Spleen (tissue), 11 donors: ENCODE results near the gene ARL2BP. TPM values are rescaled to one million over a fixed set of nuclear protein-coding genes. Genes with fewer than 3 reads are reported as not detected.

Experiments
- DNase-seq: peaks from one replicate; pipeline ENCODE4 v3.0.0-alpha.2; 2020
- H3K27ac ChIP-seq, 8 donors: fragments of 200-600 bp; sonication (generic) in 7 of 8; 1 replicate in 4 of 8; 2 replicates in 4 of 8; pipeline versions ENCODE4 v1.5.0 to v1.8.0; 2016 to 2021; ENCODE audit warnings: inconsistent platforms in 4 of 8, mild to moderate bottlenecking in 4 of 8, moderate library complexity in 1 of 8
- H3K27me3 ChIP-seq, 7 donors: fragments of 200-600 bp; sonication (generic) in 6 of 7; replicated peaks in 1 of 7; 1 replicate in 4 of 7; 2 replicates in 3 of 7; pipeline versions ENCODE4 v1.5.0 to v1.8.0; 2016 to 2021; ENCODE audit warnings: inconsistent platforms in 3 of 7, mild to moderate bottlenecking in 1 of 7
- H3K36me3 ChIP-seq, 6 donors: fragments of 200-600 bp; sonication (generic) in 5 of 6; 1 replicate in 4 of 6; 2 replicates in 2 of 6; pipeline versions ENCODE4 v1.5.0 to v1.8.0; 2016 to 2021; ENCODE audit warnings: inconsistent platforms in 2 of 6
- H3K4me1 ChIP-seq, 6 donors: fragments of 200-600 bp; sonication (generic) in 5 of 6; 1 replicate in 3 of 6; 2 replicates in 3 of 6; pipeline versions ENCODE4 v1.5.0 to v1.8.0; 2016 to 2021; ENCODE audit warnings: inconsistent platforms in 3 of 6
- H3K4me3 ChIP-seq, 8 donors: fragments of 200-600 bp; sonication (generic) in 7 of 8; 1 replicate in 4 of 8; 2 replicates in 4 of 8; pipeline versions ENCODE4 v1.5.0 to v1.8.0; 2016 to 2021; ENCODE audit warnings: inconsistent platforms in 4 of 8, mild to moderate bottlenecking in 4 of 8, moderate library complexity in 2 of 8
- H3K9me3 ChIP-seq, 8 donors: fragments of 200-600 bp; sonication (generic) in 7 of 8; 1 replicate in 4 of 8; 2 replicates in 4 of 8; pipeline versions ENCODE4 v1.5.0 to v1.8.0; 2016 to 2021; ENCODE audit warnings: inconsistent platforms in 4 of 8
- POLR2A ChIP-seq, 3 donors: fragments of 450-650 bp; IDR thresholded peaks; one replicate each; pipeline ENCODE4 v1.5.1; 2017; ENCODE audit warnings: antibody characterized with exemption in 3 of 3, mild to moderate bottlenecking in 1 of 3
- POLR2AphosphoS5 ChIP-seq, 3 donors: sonication (generic); formaldehyde crosslinking; IDR thresholded peaks; one replicate each; pipeline ENCODE4 v1.5.1; 2017; ENCODE audit warnings: antibody characterized with exemption in 3 of 3
- WGBS, 5 donors: extraction: QIAGEN DNeasy Blood & Tissue Kit in 3 of 5; methylation state at CpG; one replicate each; pipeline versions ENCODE4 v1.1.5 to v1.1.7; 2013 to 2018; 5-methylcytosine and 5-hydroxymethylcytosine counted together
- intact Hi-C: fragments of 100-400 bp; cut with DNase I; formaldehyde crosslinking; loops from one replicate; pipeline ENCODE4 v1.15.0; 2023; ENCODE audit warnings: low total_unique reads
- polyA plus RNA-seq, 3 donors: library from polyadenylated mRNA; stranded (reverse); fragments of 200-250 nt; gene quantifications; one replicate each; pipeline ENCODE4 v1.2.1, GENCODE V29; 2013
- total RNA-seq, 7 donors: library from RNA; depleted of rRNA in 3 of 7; stranded (reverse); fragments of >200 nt in 3 of 7; fragmentation: NEBNext Ultra II Directional in 4 of 7; extraction: Animal tissue kit (Norgen Biotek cat#: 25700) in 4 of 7; gene quantifications; one replicate each; pipeline versions ENCODE4 v1.1.0 to v1.2.1, GENCODE V29; 2016 to 2021
- TF ChIP-seq, protein P1 (sequence below), 11 experiments: fragments of 200-600 bp in 7 of 11; fragments of 450-650 bp in 4 of 11; sonication (generic) in 4 of 11; IDR thresholded peaks in 8 of 11; conservative IDR thresholded peaks in 3 of 11; 1 replicate in 7 of 11; 2 replicates in 4 of 11; pipeline versions ENCODE4 v1.4.0 to v1.8.0; 2016 to 2021; ENCODE audit warnings: antibody characterized with exemption in 11 of 11, inconsistent platforms in 4 of 11, mild to moderate bottlenecking in 1 of 11
- donor health status: healthy with polysubstance abuse.
- donor health status: DM: no; HTN: no; CAD: no; lungs with moderate emphysema.
- donor health status: DM: no; HTN: no; CAD: no.
- donor health status: Bipolar disorder and iron deficiency.
- donor health status: healthy.
- donor health status: DM: no; HTN: no; CAD: no.
- donor health status: DM: yes; HTN: yes; CAD: no.

ARL2BP gene
- total and polyA plus RNA-seq, 10 donors: 30.1 to 84.6 (median 61.1) TPM

- peaks cover 0 to 17% (median 10%) of the 10 kb centered on the region in 6 donors for H3K4me1 ChIP-seq
- H3K9me3 ChIP-seq: no peaks in the 10 kb centered on the region
- peak; percentile 29 for DNase-seq
- H3K4me3 ChIP-seq: no peak overlapping the region
- WGBS, 5 donors: 73 to 100% (median 77%) methylated on average over 1 of the region's 1 CpG
- TF ChIP-seq, protein P1, sequence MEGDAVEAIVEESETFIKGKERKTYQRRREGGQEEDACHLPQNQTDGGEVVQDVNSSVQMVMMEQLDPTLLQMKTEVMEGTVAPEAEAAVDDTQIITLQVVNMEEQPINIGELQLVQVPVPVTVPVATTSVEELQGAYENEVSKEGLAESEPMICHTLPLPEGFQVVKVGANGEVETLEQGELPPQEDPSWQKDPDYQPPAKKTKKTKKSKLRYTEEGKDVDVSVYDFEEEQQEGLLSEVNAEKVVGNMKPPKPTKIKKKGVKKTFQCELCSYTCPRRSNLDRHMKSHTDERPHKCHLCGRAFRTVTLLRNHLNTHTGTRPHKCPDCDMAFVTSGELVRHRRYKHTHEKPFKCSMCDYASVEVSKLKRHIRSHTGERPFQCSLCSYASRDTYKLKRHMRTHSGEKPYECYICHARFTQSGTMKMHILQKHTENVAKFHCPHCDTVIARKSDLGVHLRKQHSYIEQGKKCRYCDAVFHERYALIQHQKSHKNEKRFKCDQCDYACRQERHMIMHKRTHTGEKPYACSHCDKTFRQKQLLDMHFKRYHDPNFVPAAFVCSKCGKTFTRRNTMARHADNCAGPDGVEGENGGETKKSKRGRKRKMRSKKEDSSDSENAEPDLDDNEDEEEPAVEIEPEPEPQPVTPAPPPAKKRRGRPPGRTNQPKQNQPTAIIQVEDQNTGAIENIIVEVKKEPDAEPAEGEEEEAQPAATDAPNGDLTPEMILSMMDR (IDR thresholded peaks at IDR 0.05 in 8 of 11, conservative IDR thresholded peaks at IDR 0.05 in 3 of 11): no peak
- TF ChIP-seq POLR2A (IDR thresholded peaks at IDR 0.05): no peak
- no peak for TF ChIP-seq POLR2AphosphoS5 (IDR thresholded peaks at IDR 0.05)
- peaks cover 0 to 37% (median 17%) of the 10 kb centered on the region in 6 donors for H3K36me3 ChIP-seq
- no peak overlapping the region for H3K27ac ChIP-seq
- intact Hi-C loops: no loop called here
- H3K27me3 ChIP-seq: no peaks in the 10 kb centered on the region
These were observed 13.9 kb downstream of the ARL2BP start for GRCh38 chr16:57258910-57259475.

GRCh38 chr16:57260294-57260929 lies 15.4 kb downstream of the ARL2BP start:
- Histone ChIP-seq H3K4me1 (peaks cover 0 to 19% (median 11%) of the 10 kb centered on the region in 6 donors), H3K4me3 (no peak overlapping the region), H3K27ac (peak overlapping the region in 6 of 8 donors; percentile 22 to 68 (median 56)), H3K36me3 (peaks cover 0 to 25% (median 11%) of the 10 kb centered on the region in 6 donors), H3K27me3 (no peaks in the 10 kb centered on the region), H3K9me3 (no peaks in the 10 kb centered on the region)
- intact Hi-C loops: no loop called here
- TF ChIP-seq POLR2AphosphoS5 (IDR thresholded peaks at IDR 0.05): no peak
- TF ChIP-seq, protein P1 (IDR thresholded peaks at IDR 0.05 in 8 of 11, conservative IDR thresholded peaks at IDR 0.05 in 3 of 11): no peak
- TF ChIP-seq POLR2A (IDR thresholded peaks at IDR 0.05): no peak
- peak; percentile 63 for DNase-seq
- WGBS, 5 donors: 19 to 51% (median 38%) methylated on average over 16 of the region's 16 CpGs

GRCh38 chr16:57261806-57262205 lies 16.7 kb downstream of the ARL2BP start:
- TF ChIP-seq, protein P1 (IDR thresholded peaks at IDR 0.05 in 8 of 11, conservative IDR thresholded peaks at IDR 0.05 in 3 of 11): no peak
- no peak for TF ChIP-seq POLR2A (IDR thresholded peaks at IDR 0.05)
- no peak for TF ChIP-seq POLR2AphosphoS5 (IDR thresholded peaks at IDR 0.05)
- Histone ChIP-seq H3K27ac (no peak overlapping the region), H3K36me3 (peaks cover 0 to 11% (median 7%) of the 10 kb centered on the region in 6 donors), H3K9me3 (no peaks in the 10 kb centered on the region), H3K4me1 (peaks cover 0 to 32% (median 19%) of the 10 kb centered on the region in 6 donors), H3K4me3 (no peak overlapping the region), H3K27me3 (no peaks in the 10 kb centered on the region)
- intact Hi-C loops: no loop called here
- 91 to 95% (median 95%) methylated on average over 8 to 9 of the region's 9 CpGs for WGBS, 5 donors
- peak; percentile 48 for DNase-seq

GRCh38 chr16:57262841-57263540 lies 17.9 kb downstream of the ARL2BP start:
- 85 to 93% (median 90%) methylated on average over 15 to 17 of the region's 17 CpGs for WGBS, 5 donors
- H3K9me3 ChIP-seq: no peaks in the 10 kb centered on the region
- TF ChIP-seq POLR2A (IDR thresholded peaks at IDR 0.05): no peak
- no peak for TF ChIP-seq POLR2AphosphoS5 (IDR thresholded peaks at IDR 0.05)
- TF ChIP-seq, protein P1 (IDR thresholded peaks at IDR 0.05 in 8 of 11, conservative IDR thresholded peaks at IDR 0.05 in 3 of 11): no peak
- no peak overlapping the region for H3K27ac ChIP-seq
- peak; percentile 64 for DNase-seq
- no peak overlapping the region for H3K4me3 ChIP-seq
- no peaks in the 10 kb centered on the region for H3K36me3 ChIP-seq
- H3K4me1 ChIP-seq: peaks cover 0 to 38% (median 21%) of the 10 kb centered on the region in 6 donors
- intact Hi-C loops: no loop called here
- no peaks in the 10 kb centered on the region for H3K27me3 ChIP-seq
